Calu3 (cell line): ENCODE data around the gene CUBN. TPM values are rescaled to one million over a fixed set of nuclear protein-coding genes. Genes with fewer than 3 reads are reported as not detected.

Experiments used
- BruUV-seq: library from RNA; stranded (reverse); fragments of 400-500 nt; replicated peaks from 2 replicates; lab custom pipeline; 2021; lab: Mats Ljungman, UMichigan
- CTCF ChIA-PET: fragments of 300-600 bp; sonication (Branson Sonifier 250); formaldehyde crosslinking; loops from one replicate; lab custom pipeline; 2022; ENCODE audit warnings: antibody characterized with exemption; lab: Charles Lee
- DNase-seq: peaks from one replicate; pipeline ENCODE4 v3.0.0; 2022
- H3K27ac Mint-ChIP-seq: one replicate; pipeline ENCODE4 v1.8.0; 2022; ENCODE audit warnings: mixed read lengths; ENCODE audit not compliant: unreplicated experiment
- H3K27me3 Mint-ChIP-seq: one replicate; pipeline ENCODE4 v1.8.0; 2022; ENCODE audit warnings: mixed read lengths; ENCODE audit not compliant: unreplicated experiment
- H3K36me3 Mint-ChIP-seq: one replicate; pipeline ENCODE4 v1.8.0; 2022; ENCODE audit warnings: mild to moderate bottlenecking, moderate library complexity, mixed read lengths; ENCODE audit not compliant: insufficient read depth, unreplicated experiment
- H3K4me1 Mint-ChIP-seq: one replicate; pipeline ENCODE4 v1.8.0; 2022; ENCODE audit warnings: mild to moderate bottlenecking, low read depth, mixed read lengths; ENCODE audit not compliant: unreplicated experiment
- H3K4me3 Mint-ChIP-seq: one replicate; pipeline ENCODE4 v1.8.0; 2022; ENCODE audit warnings: mild to moderate bottlenecking, low read depth, moderate library complexity, mixed read lengths; ENCODE audit not compliant: unreplicated experiment
- H3K9me3 Mint-ChIP-seq: one replicate; pipeline ENCODE4 v1.8.0; 2022; ENCODE audit warnings: low read depth, mixed read lengths; ENCODE audit not compliant: unreplicated experiment
- intact Hi-C: fragments of 100-400 bp; cut with micrococcal nuclease; formaldehyde crosslinking; loops from one replicate; pipeline ENCODE4 v1.10.0; 2022; ENCODE audit not compliant: unreplicated experiment
- total RNA-seq: library from RNA; stranded (reverse); gene quantifications from 2 replicates; pipeline ENCODE4 v1.2.3, GENCODE V29; 2022
- TF ChIP-seq, protein P1 (sequence below): fragments of 200-600 bp; IDR thresholded peaks from one replicate; pipeline ENCODE4 v1.8.0; 2022; ENCODE audit warnings: antibody characterized with exemption; ENCODE audit not compliant: unreplicated experiment

Gene CUBN
- total RNA-seq, 1 experiment from 2014 or later = 0.92 TPM

DNA sequence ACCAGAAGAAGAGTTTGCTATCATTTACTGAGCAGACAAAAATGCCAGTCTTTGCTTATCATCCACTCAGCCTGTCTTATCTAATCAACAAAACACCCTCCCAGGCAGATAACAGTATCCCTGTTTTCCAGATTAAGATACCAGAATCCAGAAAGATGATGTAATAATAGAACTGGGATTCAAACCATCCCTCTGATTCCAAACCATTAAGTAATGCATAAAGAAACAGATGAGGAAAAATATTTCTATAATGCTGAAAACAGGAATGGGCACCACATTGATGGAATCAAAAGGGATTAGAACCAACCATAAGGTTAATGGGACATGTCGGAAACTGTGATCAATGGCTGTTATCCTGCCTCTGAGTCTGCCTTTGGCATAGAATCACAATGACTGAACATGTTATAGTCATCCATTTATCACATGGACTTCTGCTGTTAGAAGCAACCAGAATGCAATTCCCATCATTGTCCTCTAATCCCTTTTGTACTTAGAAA lies 220.3 kb downstream of the CUBN start:
- no peak for DNase-seq
- BruUV-seq = no TSS peak
- no peaks in the 10 kb centered on the region for H3K27me3 Mint-ChIP-seq

DNA sequence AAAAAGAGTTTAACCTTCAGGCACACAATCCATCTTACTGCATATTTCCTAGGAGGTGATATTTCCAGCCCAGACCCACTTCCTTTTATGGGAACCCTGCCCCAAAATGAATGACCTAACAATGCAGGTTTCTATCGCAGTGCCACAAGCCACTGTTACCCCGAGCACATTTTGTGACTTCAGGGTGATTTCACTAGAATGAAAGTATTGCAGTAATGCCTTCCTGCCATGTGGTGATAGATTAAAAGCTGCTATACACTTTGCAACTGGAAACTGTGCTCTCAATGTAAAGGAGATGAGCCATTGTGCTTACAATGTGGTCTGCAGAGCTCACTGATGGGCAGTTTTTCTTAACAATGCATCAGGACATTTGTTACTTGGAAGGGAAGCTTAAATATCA lies 221.9 kb downstream of the CUBN start:
- Mint-ChIP-seq H3K27me3 (no peaks in the 10 kb centered on the region), H3K27ac (no peak overlapping the region), H3K36me3 (no peaks in the 10 kb centered on the region), H3K4me3 (no peak overlapping the region), H3K9me3 (no peaks in the 10 kb centered on the region), H3K4me1 (no peaks in the 10 kb centered on the region)
- BruUV-seq = no TSS peak
- CTCF ChIA-PET = no interaction called here
- intact Hi-C loops = no loop called here
- no peak for DNase-seq
- TF ChIP-seq, protein P1, sequence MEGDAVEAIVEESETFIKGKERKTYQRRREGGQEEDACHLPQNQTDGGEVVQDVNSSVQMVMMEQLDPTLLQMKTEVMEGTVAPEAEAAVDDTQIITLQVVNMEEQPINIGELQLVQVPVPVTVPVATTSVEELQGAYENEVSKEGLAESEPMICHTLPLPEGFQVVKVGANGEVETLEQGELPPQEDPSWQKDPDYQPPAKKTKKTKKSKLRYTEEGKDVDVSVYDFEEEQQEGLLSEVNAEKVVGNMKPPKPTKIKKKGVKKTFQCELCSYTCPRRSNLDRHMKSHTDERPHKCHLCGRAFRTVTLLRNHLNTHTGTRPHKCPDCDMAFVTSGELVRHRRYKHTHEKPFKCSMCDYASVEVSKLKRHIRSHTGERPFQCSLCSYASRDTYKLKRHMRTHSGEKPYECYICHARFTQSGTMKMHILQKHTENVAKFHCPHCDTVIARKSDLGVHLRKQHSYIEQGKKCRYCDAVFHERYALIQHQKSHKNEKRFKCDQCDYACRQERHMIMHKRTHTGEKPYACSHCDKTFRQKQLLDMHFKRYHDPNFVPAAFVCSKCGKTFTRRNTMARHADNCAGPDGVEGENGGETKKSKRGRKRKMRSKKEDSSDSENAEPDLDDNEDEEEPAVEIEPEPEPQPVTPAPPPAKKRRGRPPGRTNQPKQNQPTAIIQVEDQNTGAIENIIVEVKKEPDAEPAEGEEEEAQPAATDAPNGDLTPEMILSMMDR = no peak

More for the DNA sequence above, 220.3 kb downstream of the CUBN start:
- Mint-ChIP-seq H3K9me3 (no peaks in the 10 kb centered on the region), H3K36me3 (no peaks in the 10 kb centered on the region), H3K27ac (no peak overlapping the region), H3K4me3 (no peak overlapping the region), H3K4me1 (no peaks in the 10 kb centered on the region)
- intact Hi-C loops = no loop called here
- CTCF ChIA-PET = no interaction called here
- TF ChIP-seq, protein P1 = no peak

DNA sequence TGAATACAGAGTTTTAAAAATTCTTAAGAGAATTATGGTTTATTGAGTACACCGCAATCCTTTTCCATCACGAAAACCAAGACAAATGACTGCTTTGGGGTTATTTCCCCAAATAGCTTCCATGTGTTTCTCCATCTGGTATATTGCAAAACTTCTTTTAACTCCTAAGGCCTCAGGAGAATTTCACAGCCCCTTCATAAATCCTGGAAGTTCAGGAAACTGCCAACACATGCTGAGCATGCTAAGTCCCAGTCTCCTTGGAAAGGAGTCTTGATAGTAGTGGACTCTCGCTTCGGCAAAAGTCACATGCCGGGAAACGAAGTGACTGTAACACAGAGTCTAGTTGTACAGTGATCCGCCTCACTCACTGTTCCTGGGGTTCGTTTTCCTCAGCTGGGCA lies 224.3 kb downstream of the CUBN start:
- DNase-seq = no peak
- Mint-ChIP-seq H3K36me3 (no peaks in the 10 kb centered on the region), H3K9me3 (no peaks in the 10 kb centered on the region), H3K27ac (no peak overlapping the region), H3K4me1 (no peaks in the 10 kb centered on the region), H3K4me3 (no peak overlapping the region), H3K27me3 (no peaks in the 10 kb centered on the region)
- TF ChIP-seq, protein P1 = no peak
- CTCF ChIA-PET = no interaction called here
- BruUV-seq = no TSS peak
- intact Hi-C loops = no loop called here

DNA sequence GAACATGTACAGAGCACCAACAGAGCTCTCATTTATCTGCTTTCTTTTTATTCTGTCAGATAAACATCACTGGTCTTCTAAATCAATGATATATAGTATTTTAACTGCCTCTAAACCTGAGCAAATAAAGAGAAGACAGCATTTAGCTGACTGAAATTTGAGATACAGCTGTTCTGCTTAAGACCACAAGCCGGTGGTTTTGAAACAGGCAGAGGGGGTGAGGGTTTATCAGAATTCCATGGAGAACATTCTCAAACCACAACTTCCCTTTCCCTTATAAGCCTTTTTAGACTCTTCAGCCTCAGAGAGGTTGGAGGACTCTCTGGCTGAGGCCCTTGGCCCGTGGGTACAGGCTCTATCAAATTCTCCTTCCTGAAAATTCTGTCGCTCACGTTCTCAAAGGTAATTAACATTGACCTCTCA lies 225.0 kb downstream of the CUBN start:
- CTCF ChIA-PET = no interaction called here
- H3K27ac Mint-ChIP-seq = no peak overlapping the region
- no peak overlapping the region for H3K4me3 Mint-ChIP-seq
- intact Hi-C loops = no loop called here
- BruUV-seq = no TSS peak
- DNase-seq = no peak
- no peaks in the 10 kb centered on the region for H3K27me3 Mint-ChIP-seq
- TF ChIP-seq, protein P1 = no peak
- no peaks in the 10 kb centered on the region for H3K9me3 Mint-ChIP-seq
- H3K4me1 Mint-ChIP-seq = no peaks in the 10 kb centered on the region
- no peaks in the 10 kb centered on the region for H3K36me3 Mint-ChIP-seq
